ENCODE results near the gene PICALM. TPM values are rescaled to one million over a fixed set of nuclear protein-coding genes. Genes with fewer than 3 reads are reported as not detected.

PICALM gene
- total and polyA plus RNA-seq, 2 donors (not counting 1 experiment from before 2014, with no cell fraction given), result 48.4 to 165 TPM

DNA sequence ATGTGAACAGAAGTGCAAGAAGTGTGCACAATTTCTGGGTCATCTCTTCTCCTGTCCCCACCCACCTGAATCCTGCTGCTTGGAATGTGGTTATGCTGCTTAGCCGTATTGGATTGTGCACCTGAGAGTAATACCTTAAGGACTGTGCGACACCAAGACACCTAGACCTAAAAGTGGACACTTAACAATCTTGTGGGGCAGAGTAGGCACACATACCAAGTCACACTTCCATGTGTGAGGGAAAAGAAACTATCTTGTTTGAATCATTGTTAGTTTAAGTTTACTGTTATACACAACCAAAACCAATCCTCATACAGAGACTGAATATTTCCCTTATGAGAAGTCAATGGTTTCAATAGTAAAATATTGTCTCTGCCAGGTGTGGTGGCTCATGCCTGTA lies 120.0 kb downstream of the PICALM start:
- Mint-ChIP-seq H3K27me3 (no peaks in the 10 kb centered on the region), H3K4me1 (no peaks in the 10 kb centered on the region), H3K4me3 (no peak overlapping the region), H3K27ac (no peak overlapping the region), H3K9me3 (ENCODE audit: insufficient read depth) (peaks cover 6% of the 10 kb centered on the region)
- H3K4me3 ChIP-seq (ENCODE audit: control extremely low read depth in 1 of 5, extremely low read depth in 1 of 5, insufficient read depth in 1 of 5, low read depth in 2 of 5, low read length in 4 of 5), result no peak overlapping the region
- no peak overlapping the region for H3K27ac ChIP-seq (ENCODE audit: low read length in 2 of 2)
- ATAC-seq (ENCODE audit: low read depth) (no peak), DNase-seq (no peak)
- no peak overlapping the region for H3K9ac ChIP-seq (ENCODE audit: low read length)
- no peaks in the 10 kb centered on the region for H3K27me3 ChIP-seq (replicated peaks in 1 of 4; ENCODE audit: control extremely low read depth in 1 of 4, control insufficient read depth in 3 of 4, insufficient read depth in 4 of 4, low read length in 3 of 4)
- ChIA-PET POLR2A (no interaction called here), CTCF (no interaction called here)
- peaks cover 1 to 20% (median 8%) of the 10 kb centered on the region in 3 donors for H3K9me3 ChIP-seq (ENCODE audit: control extremely low read depth in 1 of 3, control insufficient read depth in 2 of 3, insufficient read depth in 1 of 3, low read length in 2 of 3)
- H3K4me1 ChIP-seq (ENCODE audit: control insufficient read depth in 2 of 2, insufficient read depth in 2 of 2, low read length in 2 of 2), result no peaks in the 10 kb centered on the region
- H3K79me2 ChIP-seq (ENCODE audit: control insufficient read depth, insufficient read depth, low read length), result no peaks in the 10 kb centered on the region
- no peak overlapping the region for H2AFZ ChIP-seq (ENCODE audit: insufficient read depth, low read depth, low read length, poor library complexity, severe bottlenecking)
- no peak overlapping the region for H3K4me2 ChIP-seq (replicated peaks; ENCODE audit: low read depth, low read length, poor library complexity, severe bottlenecking)
- TF ChIP-seq, protein P1, sequence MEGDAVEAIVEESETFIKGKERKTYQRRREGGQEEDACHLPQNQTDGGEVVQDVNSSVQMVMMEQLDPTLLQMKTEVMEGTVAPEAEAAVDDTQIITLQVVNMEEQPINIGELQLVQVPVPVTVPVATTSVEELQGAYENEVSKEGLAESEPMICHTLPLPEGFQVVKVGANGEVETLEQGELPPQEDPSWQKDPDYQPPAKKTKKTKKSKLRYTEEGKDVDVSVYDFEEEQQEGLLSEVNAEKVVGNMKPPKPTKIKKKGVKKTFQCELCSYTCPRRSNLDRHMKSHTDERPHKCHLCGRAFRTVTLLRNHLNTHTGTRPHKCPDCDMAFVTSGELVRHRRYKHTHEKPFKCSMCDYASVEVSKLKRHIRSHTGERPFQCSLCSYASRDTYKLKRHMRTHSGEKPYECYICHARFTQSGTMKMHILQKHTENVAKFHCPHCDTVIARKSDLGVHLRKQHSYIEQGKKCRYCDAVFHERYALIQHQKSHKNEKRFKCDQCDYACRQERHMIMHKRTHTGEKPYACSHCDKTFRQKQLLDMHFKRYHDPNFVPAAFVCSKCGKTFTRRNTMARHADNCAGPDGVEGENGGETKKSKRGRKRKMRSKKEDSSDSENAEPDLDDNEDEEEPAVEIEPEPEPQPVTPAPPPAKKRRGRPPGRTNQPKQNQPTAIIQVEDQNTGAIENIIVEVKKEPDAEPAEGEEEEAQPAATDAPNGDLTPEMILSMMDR (IDR thresholded peaks at IDR 0.05), result no peak
- TF ChIP-seq EZH2 (IDR thresholded peaks at IDR 0.05; ENCODE audit: borderline replicate concordance, insufficient read depth, low read depth, low read length, poor library complexity, severe bottlenecking), result no peak
- intact Hi-C loops (cut with micrococcal nuclease), result no loop called here
- WGBS (ENCODE audit: insufficient coverage), result no CpG with 5 or more reads among the region's 2 CpGs
- H3K36me3 ChIP-seq (replicated peaks in 1 of 2; ENCODE audit: control extremely low read depth in 1 of 2, control insufficient read depth in 1 of 2, extremely low read depth in 1 of 2, insufficient read depth in 2 of 2, low read length in 1 of 2), result peaks cover 0 to 4% of the 10 kb centered on the region in 2 experiments
- no peaks in the 10 kb centered on the region for H4K20me1 ChIP-seq (ENCODE audit: control insufficient read depth, insufficient read depth, low read length, poor library complexity, severe bottlenecking)

DNA sequence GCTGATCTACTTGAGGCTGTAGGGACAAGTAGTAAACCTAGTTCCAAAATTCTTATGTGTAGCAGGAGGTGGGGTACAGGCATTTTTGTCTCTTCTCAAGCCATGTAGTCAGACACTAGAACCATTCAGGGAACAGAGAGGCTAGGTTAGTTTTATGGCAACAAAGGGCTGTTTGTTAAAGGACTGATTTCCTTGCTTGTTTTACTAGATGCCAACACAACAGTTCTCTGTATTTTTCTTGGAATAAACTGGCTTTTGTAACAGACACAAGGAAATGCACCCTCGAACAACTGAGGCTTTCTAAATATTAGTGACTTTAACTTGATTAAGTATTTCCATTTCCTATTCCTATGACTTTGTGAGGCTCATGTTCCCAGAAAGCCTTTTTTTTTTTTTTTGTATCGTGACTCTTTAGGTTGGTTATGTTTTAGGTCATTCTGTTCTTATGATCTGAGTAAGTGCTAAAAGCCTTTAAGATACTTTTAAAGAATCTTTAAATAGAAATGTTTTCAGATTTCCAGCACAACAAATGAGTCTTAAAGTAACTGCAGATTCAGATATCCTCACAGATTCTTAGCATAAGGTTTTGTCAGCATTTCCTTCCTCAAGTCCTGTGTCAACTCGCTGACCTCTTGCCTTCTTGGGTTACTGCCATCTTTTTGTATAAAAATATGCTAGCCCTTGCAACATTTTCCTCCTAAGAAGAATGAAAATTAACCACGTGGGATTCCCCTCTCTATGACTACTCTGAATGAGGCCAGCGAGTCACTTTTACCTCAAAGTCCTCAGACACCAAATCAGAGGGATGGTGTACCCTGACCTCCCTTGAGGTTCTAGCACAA lies 121.2 kb downstream of the PICALM start:
- H3K4me3 ChIP-seq (ENCODE audit: control extremely low read depth in 1 of 5, extremely low read depth in 1 of 5, insufficient read depth in 1 of 5, low read depth in 2 of 5, low read length in 4 of 5), result no peak overlapping the region
- intact Hi-C loops (cut with micrococcal nuclease), result no loop called here
- H4K20me1 ChIP-seq (ENCODE audit: control insufficient read depth, insufficient read depth, low read length, poor library complexity, severe bottlenecking), result no peaks in the 10 kb centered on the region
- DNase-seq (no peak), ATAC-seq (ENCODE audit: low read depth) (no peak)
- no peaks in the 10 kb centered on the region for H3K4me1 ChIP-seq (ENCODE audit: control insufficient read depth in 2 of 2, insufficient read depth in 2 of 2, low read length in 2 of 2)
- peaks cover 1 to 21% (median 8%) of the 10 kb centered on the region in 3 donors for H3K9me3 ChIP-seq (ENCODE audit: control extremely low read depth in 1 of 3, control insufficient read depth in 2 of 3, insufficient read depth in 1 of 3, low read length in 2 of 3)
- H3K9me3 Mint-ChIP-seq (ENCODE audit: insufficient read depth), result peaks cover 6% of the 10 kb centered on the region
- no peaks in the 10 kb centered on the region for H3K27me3 ChIP-seq (replicated peaks in 1 of 4; ENCODE audit: control extremely low read depth in 1 of 4, control insufficient read depth in 3 of 4, insufficient read depth in 4 of 4, low read length in 3 of 4)
- POLR2A ChIA-PET, result no interaction called here
- H3K79me2 ChIP-seq (ENCODE audit: control insufficient read depth, insufficient read depth, low read length), result no peaks in the 10 kb centered on the region
- no peak overlapping the region for H3K9ac ChIP-seq (ENCODE audit: low read length)
- no peak overlapping the region for H3K4me2 ChIP-seq (replicated peaks; ENCODE audit: low read depth, low read length, poor library complexity, severe bottlenecking)
- H3K27me3 Mint-ChIP-seq, result no peaks in the 10 kb centered on the region
- CTCF ChIA-PET, result no interaction called here
- no peak overlapping the region for H2AFZ ChIP-seq (ENCODE audit: insufficient read depth, low read depth, low read length, poor library complexity, severe bottlenecking)
- no peaks in the 10 kb centered on the region for H3K4me1 Mint-ChIP-seq
- no peak overlapping the region for H3K4me3 Mint-ChIP-seq
- TF ChIP-seq, protein P1 (IDR thresholded peaks at IDR 0.05), result no peak
- TF ChIP-seq EZH2 (IDR thresholded peaks at IDR 0.05; ENCODE audit: borderline replicate concordance, insufficient read depth, low read depth, low read length, poor library complexity, severe bottlenecking), result no peak
- no peak overlapping the region for H3K27ac Mint-ChIP-seq
- WGBS (ENCODE audit: insufficient coverage), result 0% methylated on average over 1 of the region's 5 CpGs
- H3K36me3 ChIP-seq (replicated peaks in 1 of 2; ENCODE audit: control extremely low read depth in 1 of 2, control insufficient read depth in 1 of 2, extremely low read depth in 1 of 2, insufficient read depth in 2 of 2, low read length in 1 of 2), result no peaks in the 10 kb centered on the region
- H3K27ac ChIP-seq (ENCODE audit: low read length in 2 of 2), result no peak overlapping the region

Data from B cell (primary cell).